OCI-LY3 (cell line): ENCODE measurements around the gene EIF4E3.

Source experiments
- CTCF ChIP-seq: fragments of 200-600, 300-600 bp; sonication (generic); IDR thresholded peaks from 2 replicates; pipeline ENCODE4 v1.5.1; 2014; ENCODE audit warnings: antibody characterized with exemption, low read length, low read depth
- EZH2phosphoT487 ChIP-seq: fragments of 200-600 bp; shearing (Covaris generic); IDR thresholded peaks from 2 replicates; pipeline ENCODE4 v1.6.1; 2018; ENCODE audit warnings: antibody characterized with exemption, mixed run types, low read depth

GRCh38 chr3:71710906-71711494 lies 14.2 kb downstream of the EIF4E3 start:
- peak; percentile 95 for TF ChIP-seq CTCF
- no peak for TF ChIP-seq EZH2phosphoT487
